GM19239 (cell line): ENCODE measurements around the gene NACC1.

Source experiments
- DNase-seq: peaks from one replicate; pipeline ENCODE4 v3.0.0; 2011; ENCODE audit warnings: low spot score; ENCODE audit not compliant: insufficient read length
- FAIRE-seq: peaks from 2 replicates; lab custom pipeline; 2011; peaks lifted over from hg19 to GRCh38; lab: Jason Lieb, UNC

NACC1 gene

DNA sequence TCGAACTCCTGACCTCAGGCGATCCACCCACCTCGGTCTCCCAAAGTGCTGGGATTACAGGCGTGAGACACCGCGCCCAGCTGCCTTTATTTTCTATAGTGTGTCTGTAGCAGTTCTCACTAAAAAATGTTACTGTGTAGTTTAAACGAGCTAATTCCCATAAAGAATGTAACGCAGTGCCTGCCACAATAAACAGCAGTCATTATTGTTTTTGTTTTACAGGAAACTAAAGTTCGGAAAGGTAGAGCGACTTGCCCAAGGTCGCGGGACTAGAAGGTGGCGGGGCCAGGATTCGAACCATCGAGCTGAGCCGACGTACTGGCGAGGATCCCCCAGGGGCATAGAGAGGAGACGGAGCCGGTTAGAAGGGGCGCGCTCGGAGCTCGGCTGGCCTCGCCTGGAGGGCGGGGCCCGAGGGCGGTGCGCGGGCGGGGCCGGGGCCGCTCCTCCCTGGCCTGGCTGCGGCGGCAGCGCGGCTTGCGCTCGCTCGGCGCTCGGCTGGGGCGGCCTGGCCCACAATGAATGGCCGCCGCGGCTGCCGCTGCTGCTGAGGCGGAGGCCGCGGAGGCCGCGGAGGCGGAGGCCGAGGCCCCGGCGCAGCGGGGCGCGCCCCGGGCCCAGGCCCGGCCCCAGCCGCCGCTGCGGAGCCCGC lies at the start of gene NACC1:
NACC1 (plus strand) TSS at position 493 of the 652 bp plus-strand sequence. CDS start 16,944 bp downstream, outside the sequence.
- DNase-seq (peak; percentile 99), FAIRE-seq (peak; percentile 83)

DNA sequence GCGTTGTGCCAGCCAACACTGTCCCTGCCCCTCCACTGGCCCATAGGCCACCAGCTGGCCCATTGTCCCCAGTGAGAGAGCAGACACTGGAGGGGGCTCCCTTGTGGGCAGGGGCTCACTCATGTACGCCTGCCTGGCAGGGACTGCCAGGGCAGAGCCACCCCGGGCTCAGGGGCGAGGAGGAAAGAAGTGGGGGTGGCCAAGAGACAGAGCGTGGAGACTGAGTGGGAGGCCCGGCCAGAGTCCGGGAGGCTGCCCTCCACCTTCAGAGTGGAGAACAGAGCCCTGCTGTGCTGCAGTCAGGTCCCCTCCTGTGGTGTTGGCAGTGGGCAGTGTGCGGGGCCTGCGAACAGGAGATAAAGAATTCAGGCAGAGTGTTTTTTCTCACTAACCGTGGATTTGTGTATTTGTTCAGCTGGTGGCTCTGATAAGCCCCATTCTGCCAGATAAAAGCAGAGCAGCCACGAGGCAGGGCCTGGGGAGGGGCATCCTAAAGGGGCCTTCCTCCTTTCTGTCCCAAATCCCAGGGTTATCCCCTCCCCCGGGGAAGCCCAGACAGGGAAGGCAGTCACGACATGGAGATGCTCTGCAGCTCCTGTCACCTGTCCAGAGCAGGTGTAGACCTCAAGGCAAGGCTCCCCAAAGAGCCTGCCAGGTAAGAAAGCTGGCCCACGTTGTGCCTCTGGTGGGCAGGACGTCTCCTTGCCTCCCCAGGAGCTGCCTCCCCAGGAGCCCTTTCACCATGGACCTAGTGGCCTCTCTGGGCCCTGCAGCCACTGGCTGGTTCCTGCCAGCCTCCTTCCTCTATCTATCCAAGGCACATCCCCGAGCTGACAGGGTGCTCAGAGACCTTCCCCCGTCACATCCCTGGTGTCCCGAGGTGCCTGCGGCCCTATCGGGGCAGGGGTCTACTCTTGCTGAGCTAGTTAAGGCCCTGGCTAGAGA lies 48.4 kb upstream of the NACC1 start:
- DNase-seq (no peak), FAIRE-seq (no peak)

DNA sequence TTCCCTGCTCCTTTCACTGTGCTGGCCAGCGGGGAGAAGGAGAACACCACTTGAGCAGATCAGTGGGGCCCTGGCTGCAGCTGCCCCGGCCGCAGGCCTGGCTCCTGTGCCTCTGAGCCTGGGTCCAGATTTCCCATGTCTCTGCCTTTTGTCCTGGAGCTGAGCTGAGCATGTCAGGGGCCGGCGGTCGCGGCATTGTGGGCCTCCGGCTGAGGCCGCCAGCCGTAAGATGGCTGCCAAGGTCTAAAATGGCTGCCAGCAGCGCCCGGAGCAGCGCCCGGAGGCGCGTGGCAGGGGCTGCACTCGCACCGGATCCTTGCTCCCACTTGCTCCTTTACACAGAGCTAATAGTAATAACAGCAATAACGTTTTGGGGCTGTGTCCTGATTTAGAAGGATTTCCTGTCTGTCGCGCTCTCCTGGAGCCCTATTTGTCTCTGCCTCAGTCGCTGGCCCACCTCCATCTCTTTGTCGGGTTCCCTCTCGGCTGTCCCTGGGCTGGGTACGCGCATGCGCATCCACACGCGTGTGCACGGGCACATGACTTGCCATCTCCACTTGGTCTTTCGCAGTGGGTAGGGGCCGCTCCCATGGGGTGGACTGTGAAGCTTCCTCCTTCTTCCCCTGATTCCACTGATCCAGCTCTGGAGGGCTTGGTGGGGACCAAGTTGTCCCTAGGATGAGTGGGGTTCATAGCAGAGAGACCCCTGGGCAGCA lies 47.5 kb upstream of the NACC1 start:
- DNase-seq (no peak), FAIRE-seq (no peak)

DNA sequence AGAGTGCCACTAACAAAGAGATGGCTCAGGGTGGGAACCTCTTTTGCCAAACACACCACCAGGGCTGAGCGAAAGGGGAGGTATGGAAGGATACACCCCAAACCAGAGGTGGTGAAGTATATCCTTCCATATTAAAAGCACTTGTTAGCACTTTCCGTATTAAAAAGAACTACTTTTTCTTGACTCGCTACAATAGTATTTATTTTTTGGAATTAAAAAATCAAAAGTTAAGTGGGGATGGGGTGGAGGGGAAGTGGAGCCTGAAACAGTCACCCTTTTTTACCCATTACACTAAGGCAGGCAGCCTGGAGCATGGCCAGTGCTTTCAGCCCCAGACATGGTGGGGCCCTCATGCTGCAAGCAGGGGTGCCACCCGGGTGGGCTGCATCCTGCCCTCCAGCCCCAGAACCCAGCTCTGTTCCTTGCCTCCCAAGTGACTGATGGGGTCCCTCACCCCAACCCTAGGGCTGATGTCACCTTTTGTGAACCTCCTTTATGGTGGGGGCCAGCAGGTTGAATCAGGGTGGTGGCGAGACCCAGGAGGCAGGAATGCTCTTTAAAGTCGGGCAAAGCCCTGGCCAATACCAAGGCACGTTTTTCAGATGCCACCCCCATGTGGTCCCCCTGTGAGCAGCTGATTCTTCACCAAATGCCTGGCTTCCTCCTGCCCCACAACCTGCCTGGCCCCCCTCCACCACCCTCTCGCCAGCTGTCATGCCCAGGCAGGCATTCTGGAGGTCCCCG lies 46.4 kb upstream of the NACC1 start:
- no peak for FAIRE-seq
- DNase-seq, result no peak

DNA sequence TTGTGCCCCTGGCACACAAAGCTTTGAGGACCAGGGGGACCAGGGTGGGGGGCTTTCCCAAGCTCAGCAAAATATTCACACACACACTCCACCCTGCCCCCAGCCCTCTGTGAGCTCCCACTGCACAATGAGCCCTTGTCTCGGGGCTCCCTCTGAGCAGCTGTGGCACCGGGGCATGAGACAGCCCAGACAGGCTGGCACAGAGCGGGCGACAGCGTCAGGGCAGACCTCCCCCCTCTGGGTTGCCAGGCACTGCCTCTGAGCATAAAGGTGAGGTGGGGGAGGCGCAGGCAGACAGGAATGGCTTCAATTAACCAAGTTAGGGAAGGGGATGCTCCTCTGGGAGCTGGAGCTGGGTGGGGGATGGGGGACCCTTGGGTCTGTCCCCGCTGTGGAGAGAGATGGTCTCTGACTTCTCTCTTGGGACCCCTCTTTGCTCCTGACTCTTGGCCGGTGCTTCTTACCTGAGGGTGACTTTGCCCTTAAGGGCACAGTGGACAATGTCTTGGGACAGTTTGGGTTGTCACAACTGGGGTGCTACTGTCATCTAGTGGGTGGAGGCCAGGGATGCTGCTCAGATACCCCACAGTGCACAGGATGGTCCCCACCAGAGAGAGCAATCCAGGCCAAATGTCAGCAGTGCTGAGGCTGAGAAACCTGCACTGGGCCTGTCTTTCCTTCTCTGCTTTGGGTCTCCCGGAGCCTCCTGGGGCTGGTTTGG lies 45.7 kb upstream of the NACC1 start:
- no peak for FAIRE-seq
- no peak for DNase-seq

DNA sequence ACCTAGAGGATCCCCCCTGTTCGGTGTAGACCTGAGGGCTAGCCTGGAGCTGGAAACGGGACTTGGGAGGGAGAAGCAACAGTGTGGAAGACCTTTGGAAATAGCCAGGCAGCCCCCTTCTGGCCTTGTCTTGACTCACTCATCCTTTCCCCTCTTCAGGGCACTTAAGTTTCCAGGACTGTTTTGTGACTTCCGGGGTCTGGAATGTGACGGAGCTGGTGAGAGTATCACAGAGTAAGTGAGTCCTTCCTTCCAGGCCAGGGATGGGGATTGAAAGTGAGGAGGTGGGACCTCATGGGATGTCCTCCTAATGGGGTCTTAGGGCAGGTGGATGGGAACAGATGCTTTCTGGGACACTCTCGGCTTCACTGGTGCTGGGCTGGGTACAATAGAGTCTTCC lies 44.8 kb upstream of the NACC1 start:
- FAIRE-seq (no peak), DNase-seq (no peak)

DNA sequence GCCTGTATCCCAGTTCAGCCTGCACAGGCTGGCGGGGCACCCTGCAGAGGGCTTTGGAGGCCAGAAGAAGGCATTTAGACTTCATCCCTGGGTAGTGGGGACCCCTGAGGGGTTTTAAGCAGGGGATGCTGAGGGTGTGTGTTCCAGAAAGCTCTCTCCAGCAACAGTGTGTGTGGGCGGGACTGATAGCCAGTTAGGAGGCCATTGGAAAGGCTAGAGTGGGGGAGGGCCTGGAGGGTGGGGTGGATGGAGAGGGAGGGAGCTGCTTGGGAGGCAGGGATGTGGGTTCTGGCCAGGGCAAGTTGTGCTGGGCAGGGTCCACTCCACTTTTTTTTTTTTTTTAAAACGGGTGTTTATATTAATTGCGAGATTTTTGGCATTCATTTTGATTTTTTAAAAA lies 43.7 kb upstream of the NACC1 start:
- FAIRE-seq, result no peak
- no peak for DNase-seq

DNA sequence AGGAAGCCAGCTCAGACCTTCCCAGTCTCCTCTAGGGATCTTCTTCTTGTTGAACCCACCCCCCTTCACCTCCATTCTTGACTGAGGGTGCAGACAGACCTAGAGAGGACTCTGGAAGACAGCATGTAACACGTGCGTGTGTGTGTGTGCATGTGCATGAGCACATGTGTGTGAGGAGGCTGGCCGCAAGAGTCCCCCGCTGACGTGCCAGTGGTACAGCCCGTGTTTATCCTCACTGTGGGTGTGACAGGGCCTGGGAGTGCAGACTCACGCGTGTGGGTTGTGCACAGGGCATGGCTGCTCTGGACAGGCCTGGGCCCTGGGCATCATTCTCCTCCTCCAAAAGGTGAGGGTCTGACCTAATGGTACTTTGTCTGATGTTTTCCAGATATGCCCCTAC lies 41.7 kb upstream of the NACC1 start:
- FAIRE-seq (no peak), DNase-seq (no peak)

DNA sequence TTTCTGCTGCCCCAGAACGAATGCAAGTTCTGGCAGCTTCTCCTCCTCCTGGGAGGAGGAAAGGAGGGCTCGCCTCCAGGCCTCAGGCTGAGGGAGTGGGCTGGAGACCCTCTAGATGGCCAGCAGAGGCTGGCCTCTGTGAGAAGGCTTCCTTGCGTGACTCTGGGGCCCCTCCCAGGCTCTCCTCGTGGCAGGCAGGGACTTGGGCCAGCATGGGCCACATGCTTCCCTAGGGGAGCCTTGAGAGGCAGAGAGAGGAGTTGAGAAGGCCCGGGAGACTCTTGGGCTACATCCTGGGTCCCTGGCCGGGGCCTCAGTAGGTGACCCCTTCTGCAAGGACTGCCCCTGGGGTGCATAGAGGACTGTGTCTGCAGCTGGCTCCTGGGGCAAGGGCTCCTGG lies 41.3 kb upstream of the NACC1 start:
- FAIRE-seq, result no peak
- DNase-seq, result no peak

DNA sequence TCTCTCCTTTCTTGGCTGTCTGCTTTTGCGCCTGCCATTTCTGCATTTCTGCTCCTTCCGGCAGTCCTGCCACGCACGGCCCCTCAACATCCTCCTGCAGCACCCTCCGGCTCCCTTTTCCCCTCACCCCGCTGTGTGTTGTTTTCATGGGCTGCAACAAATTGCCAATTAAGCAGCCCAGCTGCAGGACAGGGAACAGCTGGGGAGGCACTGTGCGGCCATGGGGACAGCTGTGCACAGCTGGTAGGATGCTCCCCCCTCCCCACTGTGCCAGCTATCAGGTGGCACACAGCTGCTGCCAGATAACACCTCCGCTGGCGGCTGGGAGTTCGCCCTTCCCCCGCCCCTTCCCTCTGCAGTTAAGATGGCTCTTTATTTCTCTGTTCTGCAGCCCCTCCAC lies 40.8 kb upstream of the NACC1 start:
- DNase-seq (no peak), FAIRE-seq (no peak)

DNA sequence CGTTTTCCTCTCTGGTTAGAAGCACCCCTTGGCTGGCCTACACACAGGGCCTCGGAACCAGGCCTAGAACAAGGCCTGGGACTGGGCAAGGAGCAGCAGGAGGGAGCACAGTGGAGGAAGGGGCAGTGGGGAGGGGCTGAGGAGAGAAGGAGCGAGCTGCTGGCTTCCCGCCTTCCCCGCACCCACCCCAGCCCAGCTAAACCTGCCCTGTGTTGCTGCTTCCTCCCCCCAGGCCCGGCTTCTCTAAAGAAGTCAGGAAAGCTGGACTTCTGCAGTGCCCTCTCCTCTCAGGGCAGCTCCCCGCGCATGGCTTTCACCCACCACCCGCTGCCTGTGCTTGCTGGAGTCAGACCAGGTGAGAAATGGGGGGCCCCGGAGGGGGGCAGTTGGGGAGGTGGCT lies 39.7 kb upstream of the NACC1 start:
- FAIRE-seq (no peak), DNase-seq (no peak)

DNA sequence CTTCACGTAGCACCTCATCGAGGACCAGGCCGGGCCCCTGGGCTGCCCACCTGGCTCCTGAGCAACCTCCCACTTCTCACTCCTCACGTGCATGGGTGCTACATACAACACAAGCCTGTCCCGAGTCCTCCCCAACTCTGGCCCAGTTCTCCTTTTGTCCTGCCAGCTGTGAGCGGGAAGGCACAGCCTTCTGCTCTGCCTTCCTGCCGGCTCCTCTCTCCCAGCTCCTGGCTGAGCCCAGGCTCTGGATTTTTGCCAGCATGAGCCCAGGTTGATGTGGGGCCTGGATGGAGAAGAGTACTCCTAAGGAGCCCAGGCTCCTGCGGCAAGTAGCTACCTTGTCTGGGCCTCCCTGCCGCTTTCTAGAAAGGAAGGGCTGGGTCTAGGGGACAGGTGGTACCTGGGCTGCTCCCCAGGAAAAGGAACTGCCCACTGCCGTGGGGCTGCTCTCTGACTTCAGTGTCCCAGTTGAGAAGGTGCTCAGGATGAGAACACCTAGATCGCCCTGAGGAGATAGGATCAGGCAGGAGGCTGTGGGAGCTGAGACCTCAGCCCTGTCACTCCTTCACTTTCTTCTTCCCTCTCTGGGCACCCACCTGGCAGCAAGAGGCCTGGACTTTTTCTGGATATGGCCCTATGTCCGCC lies 39.0 kb upstream of the NACC1 start:
- FAIRE-seq (no peak), DNase-seq (no peak)

DNA sequence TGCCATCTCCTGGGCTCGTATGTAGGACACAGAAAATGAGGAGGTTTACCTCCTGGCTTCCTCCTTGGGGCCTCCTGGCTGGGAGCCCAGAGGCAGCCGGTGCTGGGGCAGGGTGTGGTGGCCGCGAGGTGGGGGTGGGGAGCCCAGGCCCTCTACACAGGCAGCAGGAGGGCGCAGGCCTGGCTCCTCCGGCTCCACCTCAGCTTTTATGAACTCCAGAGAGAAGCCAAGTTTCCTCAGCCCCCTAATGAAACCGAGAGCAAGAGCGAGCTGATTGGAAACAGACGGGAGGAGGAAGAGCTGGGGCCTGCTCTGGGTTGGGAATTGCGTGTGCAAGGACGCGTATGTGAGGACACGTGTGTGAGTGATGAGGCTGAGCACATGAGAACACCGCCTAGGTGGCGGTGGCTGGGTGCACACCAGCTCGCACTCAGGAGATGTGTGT lies 38.5 kb upstream of the NACC1 start:
- no peak for FAIRE-seq
- no peak for DNase-seq

DNA sequence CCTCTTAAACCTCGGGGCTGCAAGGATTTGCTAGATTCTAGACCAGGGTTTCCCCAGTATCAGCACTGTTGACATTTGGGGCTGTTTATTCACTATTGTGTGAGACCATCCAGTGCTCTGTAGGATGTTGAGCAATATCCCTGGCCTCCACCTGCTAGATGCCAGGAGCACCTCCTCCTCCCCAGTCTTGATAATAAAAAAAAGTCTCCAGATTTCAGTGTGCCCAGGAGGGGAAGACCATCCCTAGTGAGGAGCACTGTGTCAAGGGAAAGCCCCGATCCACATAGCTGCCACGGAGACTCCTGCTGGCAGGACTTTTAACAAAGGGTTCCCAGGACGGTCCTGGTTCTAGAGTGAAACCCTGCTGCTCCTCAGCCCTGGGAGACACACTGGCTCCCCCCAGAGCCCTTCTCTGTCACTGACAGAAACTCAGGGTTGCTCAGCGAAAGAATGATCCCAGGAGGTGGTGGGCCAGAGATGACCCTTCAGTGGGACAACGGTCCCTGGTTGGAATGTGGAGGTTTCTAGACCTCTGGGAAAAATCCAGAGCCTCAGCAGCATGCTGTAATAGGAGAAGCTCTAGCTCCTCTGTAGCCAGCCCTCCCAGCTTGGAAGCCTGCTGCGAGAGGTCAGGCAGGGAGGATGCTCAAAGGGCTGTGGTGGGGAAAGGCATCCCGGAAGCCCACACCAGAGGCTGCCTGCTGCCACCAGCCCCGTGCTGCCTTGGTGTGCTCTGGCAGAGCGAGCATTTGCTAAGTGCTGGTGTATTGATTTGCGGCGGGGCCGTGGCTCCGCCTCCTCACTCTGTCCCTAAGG lies 35.7 kb upstream of the NACC1 start:
- FAIRE-seq, result no peak
- DNase-seq, result no peak

DNA sequence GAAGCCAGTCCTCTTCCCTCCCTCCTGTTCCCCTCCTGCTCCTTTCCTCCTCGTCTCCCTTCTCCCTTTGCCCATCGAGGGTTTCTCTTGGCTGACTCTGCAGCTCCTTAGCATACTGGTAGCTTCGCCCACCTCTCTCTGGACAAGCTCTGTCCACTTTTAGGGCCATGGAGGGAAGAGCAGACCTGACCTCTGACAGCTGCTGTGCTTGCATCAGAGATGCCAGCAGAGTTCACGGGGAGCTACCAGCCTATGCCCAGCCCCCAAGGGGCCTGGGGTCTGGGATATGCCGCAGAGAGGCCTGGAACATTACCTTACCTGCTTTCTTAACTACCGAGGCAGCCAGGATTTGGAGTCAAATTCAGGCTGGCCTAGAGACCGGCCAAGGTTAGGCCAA lies 35.1 kb upstream of the NACC1 start:
- FAIRE-seq (no peak), DNase-seq (no peak)

DNA sequence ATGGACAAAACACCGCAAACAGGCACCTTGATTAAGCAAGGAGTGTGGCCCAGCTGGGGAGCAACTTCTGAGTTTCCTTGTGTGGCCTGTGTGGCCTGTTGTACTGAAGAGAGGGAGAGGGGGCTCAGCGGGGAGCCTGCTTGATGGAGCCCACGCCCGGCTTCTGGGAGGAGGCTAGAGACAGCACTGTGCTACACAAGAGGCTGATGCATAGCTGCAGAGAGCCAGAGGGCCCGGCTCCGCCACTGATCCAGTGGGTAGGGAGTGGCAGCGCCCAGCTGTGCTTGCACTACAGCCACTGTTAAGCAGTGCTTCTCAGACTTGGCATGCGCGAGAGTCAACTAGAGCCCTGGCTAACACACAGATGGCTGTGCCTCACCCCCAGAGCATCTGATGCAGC lies 34.4 kb upstream of the NACC1 start:
- no peak for DNase-seq
- no peak for FAIRE-seq

DNA sequence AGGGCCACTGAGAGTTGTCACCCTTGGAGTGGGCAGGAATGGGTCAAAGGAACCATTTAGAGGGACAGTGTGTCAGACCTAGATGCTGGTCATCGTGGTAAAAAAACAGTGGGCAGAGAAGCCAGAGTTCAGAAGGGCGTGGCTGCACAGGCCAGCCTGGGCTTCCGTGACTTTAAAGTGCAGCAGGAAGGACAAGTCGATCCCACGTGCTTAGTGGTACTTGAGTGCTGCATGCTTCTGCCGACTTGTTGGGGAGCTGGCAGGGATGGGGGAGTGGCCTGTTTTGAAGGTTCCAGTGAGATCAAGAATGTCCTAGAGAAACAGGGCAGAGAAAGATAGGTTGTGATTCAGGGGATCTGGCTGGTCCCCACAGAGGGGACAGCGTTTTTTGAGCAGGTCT lies 32.4 kb upstream of the NACC1 start:
- DNase-seq, result no peak
- no peak for FAIRE-seq

DNA sequence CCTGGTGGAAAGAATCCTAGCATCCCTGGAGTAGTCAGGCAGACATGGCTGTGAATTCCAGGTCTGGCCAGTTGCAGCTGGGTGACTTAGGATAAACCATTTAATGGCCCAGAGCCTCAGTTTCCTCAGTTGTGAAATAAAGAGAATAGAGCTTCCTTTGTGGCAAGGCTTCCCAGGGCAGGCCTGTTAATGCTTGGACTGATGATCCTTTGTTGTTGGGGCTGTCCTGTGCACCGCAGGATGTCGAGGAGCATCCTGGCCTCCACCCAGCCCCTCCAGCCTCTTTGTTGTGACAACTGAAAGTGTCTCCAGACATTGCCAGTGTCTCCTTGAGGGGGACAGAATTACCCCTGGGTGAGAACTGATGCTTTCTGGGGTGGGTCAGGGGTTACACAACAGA lies 31.7 kb upstream of the NACC1 start:
- FAIRE-seq (no peak), DNase-seq (no peak)
